CD14-positive monocyte (primary cell): Measurements from ENCODE around the gene DNTT. TPM values are rescaled to one million over a fixed set of nuclear protein-coding genes. Genes with fewer than 3 reads are reported as not detected.

Experiments used
- DNase-seq, 3 donors: peaks; one replicate each; pipeline ENCODE4 v3.0.0-alpha.2; 2011 to 2022
- H2AFZ ChIP-seq: 2 replicates; pipeline ENCODE4 v1.6.0; 2012; ENCODE audit warnings: mild to moderate bottlenecking, low read depth, low read length, inconsistent platforms; ENCODE audit not compliant: insufficient read depth, poor library complexity, severe bottlenecking
- H3K27ac ChIP-seq, 2 donors: 1 replicate in 1 of 2; 2 replicates in 1 of 2; pipeline ENCODE4 v1.5.1; 2012 to 2013; ENCODE audit warnings: low read length in 2 of 2, control low read depth in 1 of 2, inconsistent platforms in 1 of 2, low read depth in 1 of 2, mild to moderate bottlenecking in 1 of 2
- H3K27me3 ChIP-seq, 2 donors: one replicate each; pipeline versions ENCODE4 v1.6.0 to v1.6.1; 2011 to 2013; ENCODE audit warnings: low read length in 2 of 2; ENCODE audit not compliant: control insufficient read depth in 2 of 2, insufficient read depth in 2 of 2
- H3K36me3 ChIP-seq, 2 donors: replicated peaks in 1 of 2; 1 replicate in 1 of 2; 2 replicates in 1 of 2; pipeline versions ENCODE4 v1.5.1 to v1.6.1; 2012 to 2013; ENCODE audit warnings: low read length in 2 of 2, control low read depth in 1 of 2, inconsistent platforms in 1 of 2, mild to moderate bottlenecking in 1 of 2; ENCODE audit not compliant: insufficient read depth in 2 of 2, control insufficient read depth in 1 of 2
- H3K4me1 ChIP-seq, 2 donors: 1 replicate in 1 of 2; 2 replicates in 1 of 2; pipeline versions ENCODE4 v1.5.1 to v1.6.1; 2012 to 2013; ENCODE audit warnings: low read length in 2 of 2, control low read depth in 1 of 2, inconsistent platforms in 1 of 2, mild to moderate bottlenecking in 1 of 2, moderate library complexity in 1 of 2; ENCODE audit not compliant: insufficient read depth in 2 of 2, control insufficient read depth in 1 of 2
- H3K4me2 ChIP-seq: replicated peaks from 2 replicates; pipeline ENCODE3; 2012; ENCODE audit warnings: low read length, moderate library complexity, mild to moderate bottlenecking; ENCODE audit not compliant: poor library complexity, severe bottlenecking; ENCODE audit errors: extremely low read depth
- H3K4me3 ChIP-seq, 3 experiments: fragments of 200-600 bp in 1 of 3; sonication (generic) in 1 of 3; replicated peaks in 1 of 3; 1 replicate in 2 of 3; 2 replicates in 1 of 3; pipeline ENCODE4 v1.5.1; 2011 to 2013; ENCODE audit warnings: low read length in 3 of 3, mild to moderate bottlenecking in 3 of 3, control low read depth in 2 of 3, low read depth in 2 of 3, inconsistent platforms in 1 of 3, moderate library complexity in 1 of 3
- H3K79me2 ChIP-seq: 2 replicates; pipeline ENCODE4 v1.6.0; 2012; ENCODE audit warnings: mild to moderate bottlenecking, control low read depth, inconsistent platforms, low read length, moderate library complexity; ENCODE audit not compliant: insufficient read depth
- H3K9ac ChIP-seq: 2 replicates; pipeline ENCODE4 v1.6.0; 2017; ENCODE audit warnings: low read length, mild to moderate bottlenecking; ENCODE audit not compliant: insufficient read depth, poor library complexity, severe bottlenecking
- H3K9me3 ChIP-seq, 2 donors: replicated peaks in 1 of 2; 1 replicate in 1 of 2; 2 replicates in 1 of 2; pipeline versions ENCODE4 v1.5.1 to v1.6.1; 2012 to 2013; ENCODE audit warnings: low read length in 2 of 2, control low read depth in 1 of 2; ENCODE audit not compliant: control insufficient read depth in 1 of 2, insufficient read depth in 1 of 2
- H4K20me1 ChIP-seq: 2 replicates; pipeline ENCODE4 v1.6.0; 2012; ENCODE audit warnings: mild to moderate bottlenecking, low read length, control low read depth, moderate library complexity; ENCODE audit not compliant: insufficient read depth
- H3K27ac Mint-ChIP-seq, 7 donors: one replicate each; pipeline ENCODE4 v1.8.0; 2020; ENCODE audit warnings: mild to moderate bottlenecking in 7 of 7, mixed read lengths in 7 of 7, moderate library complexity in 6 of 7, inconsistent platforms in 2 of 7
- H3K27me3 Mint-ChIP-seq, 3 donors: one replicate each; pipeline ENCODE4 v1.8.0; 2021 to 2022; ENCODE audit warnings: low read depth in 3 of 3, mild to moderate bottlenecking in 3 of 3, mixed read lengths in 3 of 3, moderate library complexity in 3 of 3, inconsistent platforms in 1 of 3
- H3K36me3 Mint-ChIP-seq, 2 donors: one replicate each; pipeline ENCODE4 v1.8.0; 2020; ENCODE audit warnings: mixed read lengths in 2 of 2, inconsistent platforms in 1 of 2, mild to moderate bottlenecking in 1 of 2
- H3K4me1 Mint-ChIP-seq: one replicate; pipeline ENCODE4 v1.8.0; 2020; ENCODE audit warnings: mild to moderate bottlenecking, mixed read lengths
- H3K4me3 Mint-ChIP-seq, 2 donors: one replicate each; pipeline ENCODE4 v1.8.0; 2020; ENCODE audit warnings: mild to moderate bottlenecking in 2 of 2, mixed read lengths in 2 of 2, moderate library complexity in 1 of 2
- H3K9me3 Mint-ChIP-seq, 7 donors: one replicate each; pipeline ENCODE4 v1.8.0; 2020 to 2022; ENCODE audit warnings: mixed read lengths in 7 of 7, mild to moderate bottlenecking in 6 of 7, moderate library complexity in 6 of 7, inconsistent platforms in 2 of 7
- WGBS: methylation state at CpG from one replicate; pipeline ENCODE4 v1.1.5; 2013; ENCODE audit warnings: missing lambda C conversion rate; ENCODE audit not compliant: insufficient coverage; 5-methylcytosine and 5-hydroxymethylcytosine counted together
- intact Hi-C, 2 donors: fragments of 100-400 bp; cut with micrococcal nuclease; formaldehyde crosslinking; loops; one replicate each; pipeline versions ENCODE4 v1.15.0 to v1.15.1; 2023
- polyA plus RNA-seq, 3 donors: library from polyadenylated mRNA; depleted of rRNA in 1 of 3; unstranded in 2 of 3; stranded (reverse) in 1 of 3; fragments of 300-500 nt in 2 of 3; fragments of >200 nt in 1 of 3; fragmentation: Illumina TruSeq in 2 of 3; gene quantifications; 1 replicate in 2 of 3; 2 replicates in 1 of 3; pipeline ENCODE4 v1.2.3, GENCODE V29; 2012 to 2021
- TF ChIP-seq, protein P1 (sequence below): fragments of 200-600 bp; IDR thresholded peaks from one replicate; pipeline ENCODE4 v1.8.0; 2022; ENCODE audit warnings: antibody characterized with exemption, mild to moderate bottlenecking

DNTT gene
- polyA plus RNA-seq, 3 donors: not detected

DNA sequence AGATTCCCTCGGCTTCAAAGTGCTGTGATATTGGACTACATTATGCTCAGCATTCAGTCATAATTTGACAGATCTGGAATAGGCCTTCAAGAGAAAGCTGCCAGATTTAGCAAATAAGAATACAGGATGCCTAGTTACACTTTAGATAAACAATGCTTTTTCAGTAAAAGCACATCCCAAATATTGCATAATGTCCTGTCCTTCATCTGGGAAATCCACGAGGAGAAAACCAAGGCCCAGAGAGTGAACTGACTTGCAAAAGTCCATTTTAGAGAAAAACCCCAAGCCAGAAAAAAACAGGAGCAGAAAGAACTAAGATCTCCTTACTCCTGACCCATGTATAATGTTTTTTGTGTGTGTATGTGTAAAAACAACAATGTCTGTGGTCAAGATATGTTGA lies 20.9 kb upstream of the DNTT start:
- Histone ChIP-seq H3K4me3 (no peak overlapping the region), H3K9me3 (no peaks in the 10 kb centered on the region), H2AFZ (no peak overlapping the region), H3K4me1 (peaks cover 10 to 11% of the 10 kb centered on the region in 2 donors), H3K27me3 (no peaks in the 10 kb centered on the region), H3K36me3 (no peaks in the 10 kb centered on the region), H3K4me2 (no peak overlapping the region), H3K9ac (no peak overlapping the region), H3K79me2 (no peaks in the 10 kb centered on the region), H4K20me1 (no peaks in the 10 kb centered on the region), H3K27ac (no peak overlapping the region)
- H3K36me3 Mint-ChIP-seq: no peaks in the 10 kb centered on the region
- WGBS: 100% methylated on average over 1 of the region's 2 CpGs
- H3K27me3 Mint-ChIP-seq: no peaks in the 10 kb centered on the region
- H3K4me3 Mint-ChIP-seq: no peak overlapping the region
- no peak overlapping the region for H3K27ac Mint-ChIP-seq
- H3K4me1 Mint-ChIP-seq: peaks cover 13% of the 10 kb centered on the region
- H3K9me3 Mint-ChIP-seq: no peaks in the 10 kb centered on the region
- TF ChIP-seq, protein P1, sequence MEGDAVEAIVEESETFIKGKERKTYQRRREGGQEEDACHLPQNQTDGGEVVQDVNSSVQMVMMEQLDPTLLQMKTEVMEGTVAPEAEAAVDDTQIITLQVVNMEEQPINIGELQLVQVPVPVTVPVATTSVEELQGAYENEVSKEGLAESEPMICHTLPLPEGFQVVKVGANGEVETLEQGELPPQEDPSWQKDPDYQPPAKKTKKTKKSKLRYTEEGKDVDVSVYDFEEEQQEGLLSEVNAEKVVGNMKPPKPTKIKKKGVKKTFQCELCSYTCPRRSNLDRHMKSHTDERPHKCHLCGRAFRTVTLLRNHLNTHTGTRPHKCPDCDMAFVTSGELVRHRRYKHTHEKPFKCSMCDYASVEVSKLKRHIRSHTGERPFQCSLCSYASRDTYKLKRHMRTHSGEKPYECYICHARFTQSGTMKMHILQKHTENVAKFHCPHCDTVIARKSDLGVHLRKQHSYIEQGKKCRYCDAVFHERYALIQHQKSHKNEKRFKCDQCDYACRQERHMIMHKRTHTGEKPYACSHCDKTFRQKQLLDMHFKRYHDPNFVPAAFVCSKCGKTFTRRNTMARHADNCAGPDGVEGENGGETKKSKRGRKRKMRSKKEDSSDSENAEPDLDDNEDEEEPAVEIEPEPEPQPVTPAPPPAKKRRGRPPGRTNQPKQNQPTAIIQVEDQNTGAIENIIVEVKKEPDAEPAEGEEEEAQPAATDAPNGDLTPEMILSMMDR: no peak
- intact Hi-C loops: no loop called here
- DNase-seq: no peak

DNA sequence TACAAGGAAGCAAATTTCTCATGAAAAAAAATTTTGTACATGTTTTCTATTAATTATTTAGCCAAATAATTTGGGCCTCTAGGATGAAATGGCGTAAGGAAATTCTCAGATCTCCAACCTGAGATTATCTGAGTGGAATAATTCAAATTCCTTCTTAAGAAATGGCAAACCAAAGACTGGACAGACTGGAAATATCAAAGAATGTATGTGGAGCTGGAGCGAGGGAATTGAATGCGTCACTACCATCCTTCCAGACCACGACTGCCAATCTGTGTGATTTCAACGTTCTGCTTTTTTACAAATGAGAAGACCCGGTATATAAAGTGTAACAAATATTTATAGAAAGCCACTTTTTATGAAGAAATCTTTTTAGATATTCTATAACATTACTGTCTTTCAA lies 20.5 kb upstream of the DNTT start:
- no peak overlapping the region for H3K27ac ChIP-seq
- DNase-seq: no peak
- WGBS: no CpG with 5 or more reads among the region's 6 CpGs
- no peak overlapping the region for H3K9ac ChIP-seq
- no peak overlapping the region for H2AFZ ChIP-seq
- Mint-ChIP-seq H3K4me1 (peaks cover 17% of the 10 kb centered on the region), H3K4me3 (no peak overlapping the region), H3K9me3 (no peaks in the 10 kb centered on the region), H3K36me3 (no peaks in the 10 kb centered on the region), H3K27me3 (no peaks in the 10 kb centered on the region), H3K27ac (no peak overlapping the region)
- H3K9me3 ChIP-seq: no peaks in the 10 kb centered on the region
- no peaks in the 10 kb centered on the region for H3K27me3 ChIP-seq
- no peak overlapping the region for H3K4me2 ChIP-seq
- H3K4me3 ChIP-seq: no peak overlapping the region
- no peaks in the 10 kb centered on the region for H3K36me3 ChIP-seq
- H4K20me1 ChIP-seq: no peaks in the 10 kb centered on the region
- H3K79me2 ChIP-seq: no peaks in the 10 kb centered on the region
- intact Hi-C loops: no loop called here
- H3K4me1 ChIP-seq: peaks cover 13 to 15% of the 10 kb centered on the region in 2 donors
- TF ChIP-seq, protein P1: no peak
